OCI-LY1 (cell line): ENCODE measurements around the gene FILIP1.

Experiments
- H2AFZ ChIP-seq: fragments of 200-600 bp; sonication (generic), shearing (Covaris generic); 2 replicates; pipeline ENCODE4 v1.6.0; 2014; ENCODE audit warnings: antibody characterized with exemption, mild to moderate bottlenecking, low read length
- H3F3A ChIP-seq: fragments of 200-600 bp; sonication (generic), shearing (Covaris generic); 2 replicates; pipeline ENCODE4 v1.6.0; 2014; ENCODE audit warnings: mild to moderate bottlenecking, antibody characterized with exemption, low read length, moderate library complexity; ENCODE audit not compliant: insufficient read depth
- H3K27ac ChIP-seq: fragments of 200-600 bp; sonication (generic); 2 replicates; pipeline ENCODE4 v1.5.1; 2014; ENCODE audit warnings: low read length, mixed run types, mild to moderate bottlenecking, low read depth; ENCODE audit not compliant: poor library complexity, severe bottlenecking
- H3K27me3 ChIP-seq: fragments of 200-600 bp; sonication (generic); 2 replicates; pipeline ENCODE4 v1.6.0; 2014; ENCODE audit warnings: antibody characterized with exemption, mild to moderate bottlenecking, low read length, moderate library complexity; ENCODE audit not compliant: insufficient read depth
- H3K36me3 ChIP-seq: fragments of 200-600 bp; sonication (generic); 2 replicates; pipeline ENCODE4 v1.6.1; 2014; ENCODE audit warnings: mild to moderate bottlenecking, antibody characterized with exemption, low read length, moderate library complexity, mixed read lengths; ENCODE audit not compliant: insufficient read depth
- H3K4me1 ChIP-seq: fragments of 200-600 bp; sonication (generic); 2 replicates; pipeline ENCODE4 v1.5.1; 2014; ENCODE audit warnings: mild to moderate bottlenecking, low read length, moderate library complexity; ENCODE audit not compliant: insufficient read depth, severe bottlenecking
- H3K4me2 ChIP-seq: fragments of 200-600 bp; sonication (generic), shearing (Covaris generic); 2 replicates; pipeline ENCODE4 v1.6.1; 2014; ENCODE audit warnings: low read length
- H3K4me3 ChIP-seq: fragments of 200-600 bp; sonication (generic); 2 replicates; pipeline ENCODE4 v1.5.1; 2014; ENCODE audit warnings: low read length, low read depth, mild to moderate bottlenecking, mixed read lengths; ENCODE audit not compliant: poor library complexity, severe bottlenecking
- H3K79me2 ChIP-seq: fragments of 200-600 bp; shearing (Covaris generic); 2 replicates; pipeline ENCODE4 v1.6.1; 2016; ENCODE audit warnings: mixed run types, low read length, mixed read lengths; ENCODE audit not compliant: insufficient read depth
- H3K9ac ChIP-seq: fragments of 200-600 bp; sonication (generic), shearing (Covaris generic); 2 replicates; pipeline ENCODE4 v1.6.1; 2014; ENCODE audit warnings: mild to moderate bottlenecking, low read length, mixed read lengths
- H3K9me2 ChIP-seq: fragments of 200-600 bp; sonication (generic), shearing (Covaris generic); 2 replicates; pipeline ENCODE4 v1.6.1; 2014; ENCODE audit warnings: low read depth, mild to moderate bottlenecking, low read length, mixed read lengths
- H3K9me3 ChIP-seq: fragments of 200-600 bp; shearing (Covaris generic); 2 replicates; pipeline ENCODE4 v1.6.1; 2014; ENCODE audit warnings: low read length, mixed read lengths
- H4K20me1 ChIP-seq: fragments of 200-600 bp; sonication (generic), shearing (Covaris generic); 2 replicates; pipeline ENCODE4 v1.6.0; 2016; ENCODE audit warnings: mild to moderate bottlenecking, low read length; ENCODE audit not compliant: insufficient read depth
- EZH2 ChIP-seq: fragments of 200-600 bp; sonication (generic), shearing (Covaris generic); IDR thresholded peaks from 2 replicates; pipeline ENCODE4 v1.8.0; 2017; ENCODE audit warnings: borderline replicate concordance, mixed run types, mild to moderate bottlenecking, antibody characterized with exemption, low read length, moderate library complexity, mixed read lengths
- TF ChIP-seq, protein P1 (sequence below): fragments of 200-600 bp; sonication (generic), shearing (Covaris generic); IDR thresholded peaks from 2 replicates; pipeline ENCODE4 v1.5.1; 2017; ENCODE audit warnings: mild to moderate bottlenecking, antibody characterized with exemption, low read length, moderate library complexity, mixed read lengths

FILIP1 gene

DNA sequence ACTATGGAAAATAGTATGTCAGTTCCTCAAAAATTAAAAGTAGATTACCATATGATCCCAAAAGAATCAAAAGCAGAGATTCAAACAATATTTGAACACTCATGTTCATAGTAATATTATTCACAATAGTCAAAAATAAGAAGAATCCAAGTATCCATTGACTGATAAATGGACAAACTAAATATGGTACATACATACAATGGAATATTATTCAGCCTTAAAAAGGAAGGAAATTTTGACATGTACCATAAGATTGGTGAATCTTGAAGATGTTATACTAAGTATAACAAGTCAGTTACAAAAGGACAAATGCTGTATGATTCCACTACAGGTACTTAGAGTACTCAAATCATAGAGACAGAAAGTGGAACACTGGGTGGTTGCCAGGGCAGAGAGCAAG lies 120.7 kb downstream of the FILIP1 start:
- no peak for TF ChIP-seq EZH2
- TF ChIP-seq, protein P1, sequence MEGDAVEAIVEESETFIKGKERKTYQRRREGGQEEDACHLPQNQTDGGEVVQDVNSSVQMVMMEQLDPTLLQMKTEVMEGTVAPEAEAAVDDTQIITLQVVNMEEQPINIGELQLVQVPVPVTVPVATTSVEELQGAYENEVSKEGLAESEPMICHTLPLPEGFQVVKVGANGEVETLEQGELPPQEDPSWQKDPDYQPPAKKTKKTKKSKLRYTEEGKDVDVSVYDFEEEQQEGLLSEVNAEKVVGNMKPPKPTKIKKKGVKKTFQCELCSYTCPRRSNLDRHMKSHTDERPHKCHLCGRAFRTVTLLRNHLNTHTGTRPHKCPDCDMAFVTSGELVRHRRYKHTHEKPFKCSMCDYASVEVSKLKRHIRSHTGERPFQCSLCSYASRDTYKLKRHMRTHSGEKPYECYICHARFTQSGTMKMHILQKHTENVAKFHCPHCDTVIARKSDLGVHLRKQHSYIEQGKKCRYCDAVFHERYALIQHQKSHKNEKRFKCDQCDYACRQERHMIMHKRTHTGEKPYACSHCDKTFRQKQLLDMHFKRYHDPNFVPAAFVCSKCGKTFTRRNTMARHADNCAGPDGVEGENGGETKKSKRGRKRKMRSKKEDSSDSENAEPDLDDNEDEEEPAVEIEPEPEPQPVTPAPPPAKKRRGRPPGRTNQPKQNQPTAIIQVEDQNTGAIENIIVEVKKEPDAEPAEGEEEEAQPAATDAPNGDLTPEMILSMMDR: no peak

DNA sequence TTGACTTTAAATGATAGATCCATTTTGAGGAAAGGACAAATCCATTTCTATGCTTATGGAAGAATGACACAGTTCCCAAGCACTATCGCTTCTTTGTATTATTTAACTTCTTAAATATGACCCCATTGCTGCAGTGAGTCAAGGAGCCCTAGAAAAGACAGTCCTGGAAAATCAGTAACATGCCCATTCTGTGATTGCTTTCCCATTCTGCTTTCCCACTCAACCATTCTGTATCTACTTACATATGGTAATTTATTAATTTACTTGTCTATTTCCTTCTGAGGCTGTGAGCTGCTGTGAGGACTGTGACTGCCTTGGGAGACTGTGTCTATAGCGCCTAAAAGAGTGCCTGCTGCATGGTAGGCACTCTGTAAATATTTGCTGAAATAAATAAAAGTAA lies 123.6 kb downstream of the FILIP1 start:
- H4K20me1 ChIP-seq: no peaks in the 10 kb centered on the region
- no peaks in the 10 kb centered on the region for H3K9me2 ChIP-seq
- no peaks in the 10 kb centered on the region for H3K79me2 ChIP-seq
- no peaks in the 10 kb centered on the region for H3K36me3 ChIP-seq
- H2AFZ ChIP-seq: no peak overlapping the region
- no peaks in the 10 kb centered on the region for H3F3A ChIP-seq
- TF ChIP-seq EZH2: no peak
- TF ChIP-seq, protein P1: no peak
- no peaks in the 10 kb centered on the region for H3K9me3 ChIP-seq
- no peaks in the 10 kb centered on the region for H3K27me3 ChIP-seq
- no peak overlapping the region for H3K9ac ChIP-seq
- no peak overlapping the region for H3K27ac ChIP-seq
- no peak overlapping the region for H3K4me2 ChIP-seq
- no peaks in the 10 kb centered on the region for H3K4me1 ChIP-seq
- H3K4me3 ChIP-seq: no peak overlapping the region

More for the DNA sequence above, 120.7 kb downstream of the FILIP1 start:
- Histone ChIP-seq H2AFZ (no peak overlapping the region), H3K27ac (no peak overlapping the region), H3K36me3 (no peaks in the 10 kb centered on the region), H3F3A (no peaks in the 10 kb centered on the region), H3K9me2 (no peaks in the 10 kb centered on the region), H3K9ac (no peak overlapping the region), H4K20me1 (no peaks in the 10 kb centered on the region), H3K27me3 (no peaks in the 10 kb centered on the region), H3K4me1 (no peaks in the 10 kb centered on the region), H3K79me2 (no peaks in the 10 kb centered on the region), H3K4me3 (no peak overlapping the region), H3K9me3 (no peaks in the 10 kb centered on the region), H3K4me2 (no peak overlapping the region)

DNA sequence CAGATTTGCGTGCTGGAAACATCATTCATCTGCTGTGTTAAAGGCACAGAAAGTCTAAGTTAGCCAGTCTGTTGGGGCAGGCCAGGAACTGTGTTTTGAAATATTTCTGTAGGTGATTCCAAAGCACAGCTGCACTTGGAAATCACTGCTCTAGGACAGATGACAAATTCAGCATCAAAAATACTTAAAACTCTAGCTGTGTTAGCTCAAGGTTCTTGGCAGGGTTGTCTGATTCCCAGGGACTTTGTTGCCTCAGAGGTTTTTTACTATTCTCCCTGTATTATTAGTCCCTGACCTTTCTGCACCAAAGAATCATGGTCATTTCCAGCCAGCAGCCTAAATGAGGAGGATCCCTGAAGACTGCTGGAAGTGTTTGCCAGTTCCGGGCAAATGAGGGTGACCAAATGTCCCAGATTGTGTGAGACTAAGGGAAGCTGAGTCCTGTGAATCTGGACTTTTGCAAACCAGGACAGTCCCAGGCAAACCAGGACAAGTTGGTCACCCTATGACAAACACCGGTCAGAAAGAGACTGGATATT lies 124.7 kb downstream of the FILIP1 start:
- Histone ChIP-seq H2AFZ (no peak overlapping the region), H3K4me2 (no peak overlapping the region), H3K79me2 (no peaks in the 10 kb centered on the region), H3K9me3 (no peaks in the 10 kb centered on the region), H4K20me1 (no peaks in the 10 kb centered on the region), H3K4me3 (no peak overlapping the region), H3K9ac (no peak overlapping the region), H3K9me2 (no peaks in the 10 kb centered on the region), H3K27ac (no peak overlapping the region), H3K4me1 (no peaks in the 10 kb centered on the region), H3F3A (no peaks in the 10 kb centered on the region), H3K27me3 (no peaks in the 10 kb centered on the region), H3K36me3 (no peaks in the 10 kb centered on the region)
- no peak for TF ChIP-seq EZH2
- TF ChIP-seq, protein P1: no peak
